C4-2B (cell line): ENCODE measurements around the gene PCDH9.

Experiments used
- H3K27ac ChIP-seq: fragments of 450-650 bp; 2 replicates; pipeline ENCODE4 v1.5.1; 2017
- ZFX ChIP-seq: fragments of 450-650 bp; IDR thresholded peaks from 2 replicates; pipeline ENCODE4 v1.6.1; 2017
- TF ChIP-seq, protein P1 (sequence below): fragments of 450-650 bp; conservative IDR thresholded peaks from 2 replicates; pipeline ENCODE4 v1.5.1; 2017; ENCODE audit warnings: mild to moderate bottlenecking

Gene PCDH9

GRCh38 chr13:67192751-67193150, 37.4 kb downstream of the PCDH9 start:
- no peak overlapping the region for H3K27ac ChIP-seq
- TF ChIP-seq, protein P1, sequence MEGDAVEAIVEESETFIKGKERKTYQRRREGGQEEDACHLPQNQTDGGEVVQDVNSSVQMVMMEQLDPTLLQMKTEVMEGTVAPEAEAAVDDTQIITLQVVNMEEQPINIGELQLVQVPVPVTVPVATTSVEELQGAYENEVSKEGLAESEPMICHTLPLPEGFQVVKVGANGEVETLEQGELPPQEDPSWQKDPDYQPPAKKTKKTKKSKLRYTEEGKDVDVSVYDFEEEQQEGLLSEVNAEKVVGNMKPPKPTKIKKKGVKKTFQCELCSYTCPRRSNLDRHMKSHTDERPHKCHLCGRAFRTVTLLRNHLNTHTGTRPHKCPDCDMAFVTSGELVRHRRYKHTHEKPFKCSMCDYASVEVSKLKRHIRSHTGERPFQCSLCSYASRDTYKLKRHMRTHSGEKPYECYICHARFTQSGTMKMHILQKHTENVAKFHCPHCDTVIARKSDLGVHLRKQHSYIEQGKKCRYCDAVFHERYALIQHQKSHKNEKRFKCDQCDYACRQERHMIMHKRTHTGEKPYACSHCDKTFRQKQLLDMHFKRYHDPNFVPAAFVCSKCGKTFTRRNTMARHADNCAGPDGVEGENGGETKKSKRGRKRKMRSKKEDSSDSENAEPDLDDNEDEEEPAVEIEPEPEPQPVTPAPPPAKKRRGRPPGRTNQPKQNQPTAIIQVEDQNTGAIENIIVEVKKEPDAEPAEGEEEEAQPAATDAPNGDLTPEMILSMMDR: no peak
- TF ChIP-seq ZFX: no peak

GRCh38 chr13:67186995-67187569, 43.1 kb downstream of the PCDH9 start:
- TF ChIP-seq ZFX: no peak
- TF ChIP-seq, protein P1: no peak
- no peak overlapping the region for H3K27ac ChIP-seq

DNA sequence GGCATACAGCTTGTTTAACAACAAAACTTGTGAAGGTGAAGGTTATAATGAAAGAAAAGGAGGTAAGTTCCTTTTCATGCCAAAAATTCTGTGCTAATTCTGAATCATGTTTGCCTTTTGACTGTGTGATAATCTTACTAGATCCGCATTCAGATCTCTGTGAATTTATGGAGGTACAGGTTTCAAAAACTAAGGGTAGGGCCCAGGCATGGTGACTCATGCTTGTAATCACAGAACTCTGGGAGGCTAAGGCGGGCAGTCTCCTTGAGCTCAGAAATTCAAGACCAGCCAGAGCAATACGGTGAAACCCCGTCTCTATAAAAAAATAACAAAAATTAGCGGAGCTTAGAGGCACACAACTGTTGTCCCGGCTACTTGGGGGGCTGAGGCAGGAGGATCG, 45.9 kb downstream of the PCDH9 start:
- H3K27ac ChIP-seq: no peak overlapping the region
- TF ChIP-seq, protein P1: no peak
- no peak for TF ChIP-seq ZFX

- TF ChIP-seq, protein P1: no peak
- TF ChIP-seq ZFX: no peak
- H3K27ac ChIP-seq: no peak overlapping the region
Measured at GRCh38 chr13:67183151-67183550, 47.0 kb downstream of the PCDH9 start.

DNA sequence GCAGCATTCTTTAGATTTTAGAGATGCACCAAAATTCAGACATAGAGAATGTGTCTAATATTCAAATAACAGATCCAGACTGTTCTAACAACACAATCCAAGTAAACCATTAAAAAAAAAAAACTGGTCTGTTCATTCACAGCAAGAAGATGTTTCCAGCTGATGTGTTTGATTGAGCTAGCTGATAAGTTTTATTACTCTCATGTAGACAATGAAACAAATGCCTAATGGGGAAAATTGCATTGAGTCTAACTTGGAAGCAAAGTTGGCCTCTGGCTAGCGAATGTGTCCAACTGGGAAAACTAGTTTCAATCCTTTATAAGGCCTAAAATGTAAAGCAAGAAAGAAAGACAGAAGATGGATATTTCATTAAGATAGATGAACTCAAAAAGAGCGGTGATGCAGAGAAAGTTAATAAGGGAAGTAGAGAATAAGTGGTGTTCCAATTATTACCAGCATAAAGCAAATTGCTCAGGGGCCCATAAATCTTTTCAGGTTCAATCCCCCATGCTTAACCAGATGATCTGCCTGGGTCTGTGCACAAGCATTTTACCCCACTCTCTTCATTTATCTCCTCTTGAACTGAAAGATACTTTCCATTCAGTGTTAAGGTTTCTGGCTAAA, 54.2 kb downstream of the PCDH9 start:
- H3K27ac ChIP-seq: no peak overlapping the region
- TF ChIP-seq, protein P1: no peak
- no peak for TF ChIP-seq ZFX

DNA sequence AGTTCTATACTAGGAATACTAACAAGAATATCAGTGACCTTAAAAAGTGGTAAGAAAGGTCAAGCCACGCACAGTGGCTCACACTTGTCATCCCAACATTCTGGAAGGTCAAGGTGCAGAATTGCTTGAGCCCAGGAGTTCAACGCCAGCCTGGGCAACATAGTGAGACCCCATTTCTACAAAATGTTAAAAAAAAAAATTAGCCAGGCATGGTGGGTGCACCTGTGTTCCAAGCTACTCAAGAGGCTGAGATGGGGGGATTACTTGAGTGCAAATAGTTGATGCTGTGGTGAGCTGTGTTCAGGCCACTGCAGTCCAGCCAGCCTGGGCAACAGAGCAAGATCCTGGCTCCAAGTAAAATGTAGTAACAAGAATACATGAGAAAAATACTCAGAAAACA, 61.8 kb downstream of the PCDH9 start:
- H3K27ac ChIP-seq: no peak overlapping the region
- TF ChIP-seq, protein P1: no peak
- TF ChIP-seq ZFX: no peak

DNA sequence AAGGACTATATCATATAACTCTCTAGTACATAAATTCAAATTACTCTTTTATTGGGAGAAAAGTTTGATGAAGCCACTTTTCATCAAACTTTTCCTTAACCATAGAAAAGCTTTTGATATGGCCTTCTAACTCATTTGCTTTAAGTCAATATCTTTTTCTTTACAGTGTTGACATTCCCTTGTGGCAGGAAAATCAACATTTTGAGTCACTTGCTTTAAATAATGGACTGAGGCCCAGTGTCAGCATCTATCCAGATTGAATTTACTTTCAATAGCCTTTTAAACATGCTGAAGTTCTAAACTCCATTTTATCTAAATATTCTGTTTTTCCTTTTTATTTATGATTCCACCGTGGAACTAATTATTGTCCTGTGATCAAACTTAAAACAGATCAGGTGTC, 62.7 kb downstream of the PCDH9 start:
- no peak overlapping the region for H3K27ac ChIP-seq
- TF ChIP-seq ZFX: no peak
- TF ChIP-seq, protein P1: no peak
